GM12874 (cell line): Measurements from ENCODE around the gene SLCO2B1.

Experiments used
- TF ChIP-seq, protein P1 (sequence below): IDR thresholded peaks from 2 replicates; pipeline ENCODE4 v1.5.1; 2011; ENCODE audit warnings: low read depth, mild to moderate bottlenecking, control low read depth, low read length, moderate library complexity; ENCODE audit not compliant: insufficient read depth

The SLCO2B1 gene

GRCh38 chr11:75203641-75204011, 52.7 kb downstream of the SLCO2B1 start:
- TF ChIP-seq, protein P1, sequence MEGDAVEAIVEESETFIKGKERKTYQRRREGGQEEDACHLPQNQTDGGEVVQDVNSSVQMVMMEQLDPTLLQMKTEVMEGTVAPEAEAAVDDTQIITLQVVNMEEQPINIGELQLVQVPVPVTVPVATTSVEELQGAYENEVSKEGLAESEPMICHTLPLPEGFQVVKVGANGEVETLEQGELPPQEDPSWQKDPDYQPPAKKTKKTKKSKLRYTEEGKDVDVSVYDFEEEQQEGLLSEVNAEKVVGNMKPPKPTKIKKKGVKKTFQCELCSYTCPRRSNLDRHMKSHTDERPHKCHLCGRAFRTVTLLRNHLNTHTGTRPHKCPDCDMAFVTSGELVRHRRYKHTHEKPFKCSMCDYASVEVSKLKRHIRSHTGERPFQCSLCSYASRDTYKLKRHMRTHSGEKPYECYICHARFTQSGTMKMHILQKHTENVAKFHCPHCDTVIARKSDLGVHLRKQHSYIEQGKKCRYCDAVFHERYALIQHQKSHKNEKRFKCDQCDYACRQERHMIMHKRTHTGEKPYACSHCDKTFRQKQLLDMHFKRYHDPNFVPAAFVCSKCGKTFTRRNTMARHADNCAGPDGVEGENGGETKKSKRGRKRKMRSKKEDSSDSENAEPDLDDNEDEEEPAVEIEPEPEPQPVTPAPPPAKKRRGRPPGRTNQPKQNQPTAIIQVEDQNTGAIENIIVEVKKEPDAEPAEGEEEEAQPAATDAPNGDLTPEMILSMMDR, result no peak

DNA sequence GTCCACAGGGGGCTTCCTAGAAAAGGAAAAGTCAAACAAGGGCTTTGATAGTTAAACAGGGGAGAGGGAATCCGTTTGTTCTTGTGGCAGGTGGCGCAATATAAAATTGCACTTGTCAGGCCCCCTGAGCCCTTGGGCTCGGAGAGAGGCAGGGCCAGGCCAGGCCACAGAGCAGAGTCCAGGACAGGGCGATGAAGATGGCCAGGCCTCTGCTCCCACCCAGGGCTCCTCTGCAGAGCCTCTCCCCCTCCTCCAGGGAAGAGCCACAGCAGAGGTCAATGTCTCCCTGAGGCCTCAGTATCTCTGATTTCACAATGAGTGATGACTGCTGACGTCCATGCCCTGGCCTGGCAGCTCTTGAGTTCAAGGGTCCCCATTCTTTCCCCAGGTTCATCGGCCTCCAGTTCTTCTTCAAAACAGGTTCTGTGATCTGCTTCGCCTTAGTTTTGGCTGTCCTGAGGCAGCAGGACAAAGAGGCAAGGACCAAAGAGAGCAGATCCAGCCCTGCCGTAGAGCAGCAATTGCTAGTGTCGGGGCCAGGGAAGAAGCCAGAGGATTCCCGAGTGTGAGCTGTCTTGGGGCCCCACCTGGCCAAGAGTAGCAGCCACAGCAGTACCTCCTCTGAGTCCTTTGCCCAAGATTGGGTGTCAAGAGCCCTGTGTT, 53.2 kb downstream of the SLCO2B1 start:
- TF ChIP-seq, protein P1, result no peak

GRCh38 chr11:75204685-75205563, 54.0 kb downstream of the SLCO2B1 start:
- TF ChIP-seq, protein P1, result peak; percentile 87

GRCh38 chr11:75205564-75206020, 54.7 kb downstream of the SLCO2B1 start:
- TF ChIP-seq, protein P1, result no peak

DNA sequence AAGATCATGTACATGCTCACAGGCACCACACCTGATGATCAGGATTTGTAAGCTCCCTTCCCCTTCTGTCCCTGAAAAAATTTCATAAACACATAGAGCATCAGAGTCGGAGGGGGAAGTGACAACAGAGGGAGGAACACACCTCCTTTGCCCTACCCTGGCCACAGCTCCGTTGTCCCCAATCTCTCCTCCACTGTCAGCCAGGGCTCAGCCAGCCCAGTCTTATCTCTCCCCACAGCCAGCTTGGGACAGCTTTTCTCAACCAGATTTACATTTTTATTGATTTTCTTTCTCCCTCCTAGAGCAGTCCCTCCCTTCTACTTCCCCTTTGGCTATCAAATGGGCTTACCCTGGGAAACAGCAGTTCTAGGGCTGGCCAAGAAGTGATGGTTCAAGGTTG, 57.5 kb downstream of the SLCO2B1 start:
- TF ChIP-seq, protein P1, result no peak

DNA sequence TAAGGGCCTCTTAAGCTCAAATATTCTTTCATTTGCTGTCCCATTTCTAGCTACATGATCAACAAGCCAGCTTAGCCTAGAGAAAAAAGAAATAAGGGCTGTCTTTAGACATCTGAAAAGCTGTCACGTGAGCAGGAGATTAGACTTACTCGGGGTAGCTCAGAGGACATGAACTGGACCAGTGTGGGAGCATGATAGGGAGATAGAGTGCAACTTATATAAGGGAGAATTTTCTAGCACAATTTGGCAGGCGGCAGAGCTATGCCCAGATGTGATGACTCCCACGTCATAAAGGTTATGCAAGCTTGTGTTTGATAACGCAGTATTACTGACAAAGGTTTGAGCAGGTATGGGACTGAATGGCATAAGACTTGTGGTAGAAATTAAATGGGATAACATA, 61.5 kb downstream of the SLCO2B1 start:
- TF ChIP-seq, protein P1, result no peak

DNA sequence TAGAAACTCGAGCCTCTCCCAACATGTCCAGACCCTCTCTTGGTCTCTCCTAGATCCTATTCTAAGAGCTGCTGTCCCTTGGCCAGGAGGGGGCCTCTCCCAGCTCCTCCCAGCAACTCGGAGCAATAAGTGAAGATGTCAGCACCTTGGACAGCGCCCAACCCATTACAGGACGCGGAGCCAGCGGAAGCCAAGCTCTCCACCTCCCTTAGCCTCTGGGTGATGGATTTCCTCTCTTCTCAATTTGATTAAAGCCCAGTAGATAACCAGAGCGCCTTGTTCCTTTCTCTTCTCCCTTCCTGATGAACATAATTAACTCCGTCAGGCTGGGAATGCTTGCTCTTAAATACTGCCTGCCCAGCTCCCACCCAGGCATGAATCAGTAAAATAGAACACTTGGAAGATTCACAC, 63.5 kb downstream of the SLCO2B1 start:
- TF ChIP-seq, protein P1, result no peak
